Fibroblast of pulmonary artery (primary cell): ENCODE results near the gene TMEM51.

Experiments
- DNase-seq: peaks from one replicate; pipeline ENCODE4 v3.0.0-alpha.2; 2010; ENCODE audit warnings: low read depth
- H3K4me3 ChIP-seq: replicated peaks from 2 replicates; pipeline ENCODE4 v1.5.1; 2011; ENCODE audit warnings: low read depth, mild to moderate bottlenecking, control low read depth, low read length, moderate library complexity
- CTCF ChIP-seq: IDR thresholded peaks from 2 replicates; pipeline ENCODE4 v1.5.1; 2011; ENCODE audit warnings: mild to moderate bottlenecking, control low read depth, low read length, inconsistent platforms; ENCODE audit errors: missing control alignments

Gene TMEM51

DNA sequence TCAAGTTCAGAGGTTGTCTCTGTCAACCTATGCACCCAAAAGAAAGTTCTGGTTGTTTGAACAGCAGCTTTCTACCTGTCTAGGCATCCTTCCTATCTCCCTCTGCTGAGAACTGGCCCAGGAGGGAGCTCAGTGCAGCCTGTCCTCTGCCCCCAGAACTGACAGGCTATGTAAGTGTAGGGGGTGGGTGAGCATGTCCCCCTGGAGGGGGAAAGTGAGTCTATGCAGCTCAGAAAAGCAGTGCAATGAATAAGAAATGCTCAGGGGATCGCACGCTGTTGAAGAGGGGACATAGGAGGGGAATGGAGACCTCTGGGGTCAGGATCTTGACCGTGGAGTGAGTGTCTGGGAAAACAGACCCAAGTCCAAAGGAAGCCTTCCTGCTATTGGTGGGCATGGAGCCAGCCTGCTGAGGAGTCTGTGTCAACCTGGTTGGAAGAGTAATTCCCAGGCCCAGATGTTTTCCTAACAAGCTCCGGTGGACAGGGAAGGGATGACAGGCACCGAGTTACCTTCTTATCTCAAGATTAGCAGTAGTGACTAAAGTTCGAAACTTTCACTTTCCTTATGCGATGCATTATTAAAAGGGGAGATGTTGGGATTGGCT, 67.4 kb downstream of the TMEM51 start:
- H3K4me3 ChIP-seq = no peak overlapping the region
- TF ChIP-seq CTCF = no peak
- no peak for DNase-seq

- DNase-seq = no peak
- H3K4me3 ChIP-seq = no peak overlapping the region
- no peak for TF ChIP-seq CTCF
Observed at GRCh38 chr1:15222653-15223303, 69.2 kb downstream of the TMEM51 start.

- no peak for DNase-seq
- no peak for TF ChIP-seq CTCF
- H3K4me3 ChIP-seq = no peak overlapping the region
Observed at GRCh38 chr1:15224259-15224869, 70.8 kb downstream of the TMEM51 start.

DNA sequence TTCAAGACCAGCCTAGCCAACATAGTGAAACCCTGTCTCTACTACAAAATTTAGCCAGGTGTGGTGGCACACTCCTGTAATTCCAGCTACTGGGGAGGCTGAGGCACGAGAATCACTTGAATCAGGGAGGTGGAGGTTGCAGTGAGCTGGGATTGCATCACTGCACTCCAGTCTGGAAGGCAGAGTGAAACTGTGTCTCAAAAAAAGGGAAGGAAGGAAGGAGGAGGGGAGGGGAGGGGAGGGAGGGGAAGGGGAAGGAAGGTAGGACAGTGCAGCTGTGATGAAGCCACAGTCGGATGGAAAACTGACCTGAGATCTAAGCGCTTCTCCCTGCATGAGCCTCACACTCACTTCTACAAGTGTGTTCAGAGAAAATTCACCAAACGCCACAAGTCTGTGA, 71.4 kb downstream of the TMEM51 start:
- no peak for TF ChIP-seq CTCF
- DNase-seq = no peak
- no peak overlapping the region for H3K4me3 ChIP-seq

- no peak for TF ChIP-seq CTCF
- no peak overlapping the region for H3K4me3 ChIP-seq
- DNase-seq = no peak
Observed at GRCh38 chr1:15225461-15225860, 71.9 kb downstream of the TMEM51 start.

GRCh38 chr1:15226388-15227255, 73.1 kb downstream of the TMEM51 start:
- TF ChIP-seq CTCF = no peak
- no peak overlapping the region for H3K4me3 ChIP-seq
- DNase-seq = no peak
